ENCODE data around the gene ANKS3. TPM values are rescaled to one million over a fixed set of nuclear protein-coding genes. Genes with fewer than 3 reads are reported as not detected.

Gene ANKS3
- total RNA-seq, 1 donor from 2014 or later: 28.6 TPM

GRCh38 chr16:4684058-4684715 lies 49.9 kb downstream of the ANKS3 start:
- Histone ChIP-seq H3K36me3 (ENCODE audit: control insufficient read depth, insufficient read depth, low read length) (peaks cover 9% of the 10 kb centered on the region), H3K27me3 (ENCODE audit: control insufficient read depth, insufficient read depth, low read length) (no peaks in the 10 kb centered on the region), H3K4me3 (ENCODE audit: low read depth, low read length) (no peak overlapping the region)
- TF ChIP-seq CTCF (IDR thresholded peaks at IDR 0.05; ENCODE audit: insufficient read depth, low read length, poor library complexity, severe bottlenecking): no peak
- DNase-seq (ENCODE audit: low read depth): no peak

GRCh38 chr16:4683255-4684057 lies 50.6 kb downstream of the ANKS3 start:
- no peaks in the 10 kb centered on the region for H3K27me3 ChIP-seq (ENCODE audit: control insufficient read depth, insufficient read depth, low read length)
- TF ChIP-seq CTCF (IDR thresholded peaks at IDR 0.05; ENCODE audit: insufficient read depth, low read length, poor library complexity, severe bottlenecking): no peak
- no peak overlapping the region for H3K4me3 ChIP-seq (ENCODE audit: low read depth, low read length)
- peaks cover 9% of the 10 kb centered on the region for H3K36me3 ChIP-seq (ENCODE audit: control insufficient read depth, insufficient read depth, low read length)
- no peak for DNase-seq (ENCODE audit: low read depth)

GRCh38 chr16:4682616-4683254 lies 51.3 kb downstream of the ANKS3 start:
- Histone ChIP-seq H3K4me3 (ENCODE audit: low read depth, low read length) (no peak overlapping the region), H3K27me3 (ENCODE audit: control insufficient read depth, insufficient read depth, low read length) (no peaks in the 10 kb centered on the region), H3K36me3 (ENCODE audit: control insufficient read depth, insufficient read depth, low read length) (peaks cover 9% of the 10 kb centered on the region)
- DNase-seq (ENCODE audit: low read depth): no peak
- TF ChIP-seq CTCF (IDR thresholded peaks at IDR 0.05; ENCODE audit: insufficient read depth, low read length, poor library complexity, severe bottlenecking): peak; percentile 83

GRCh38 chr16:4682084-4682591 lies 51.9 kb downstream of the ANKS3 start:
- Histone ChIP-seq H3K4me3 (ENCODE audit: low read depth, low read length) (no peak overlapping the region), H3K36me3 (ENCODE audit: control insufficient read depth, insufficient read depth, low read length) (peaks cover 9% of the 10 kb centered on the region), H3K27me3 (ENCODE audit: control insufficient read depth, insufficient read depth, low read length) (no peaks in the 10 kb centered on the region)
- DNase-seq (ENCODE audit: low read depth): no peak
- TF ChIP-seq CTCF (IDR thresholded peaks at IDR 0.05; ENCODE audit: insufficient read depth, low read length, poor library complexity, severe bottlenecking): no peak

GRCh38 chr16:4681471-4682083 lies 52.5 kb downstream of the ANKS3 start:
- no peak for TF ChIP-seq CTCF (IDR thresholded peaks at IDR 0.05; ENCODE audit: insufficient read depth, low read length, poor library complexity, severe bottlenecking)
- no peaks in the 10 kb centered on the region for H3K27me3 ChIP-seq (ENCODE audit: control insufficient read depth, insufficient read depth, low read length)
- H3K36me3 ChIP-seq (ENCODE audit: control insufficient read depth, insufficient read depth, low read length): peaks cover 9% of the 10 kb centered on the region
- H3K4me3 ChIP-seq (ENCODE audit: low read depth, low read length): no peak overlapping the region
- DNase-seq (ENCODE audit: low read depth): no peak

Measured in kidney epithelial cell (primary cell).